K562 (cell line): Measurements from ENCODE around the gene PTCHD4. TPM values are rescaled to one million over a fixed set of nuclear protein-coding genes. Genes with fewer than 3 reads are reported as not detected.

Experiments used
- ATAC-seq: fragments of 200-7000 bp; cut with Tn5 transposase; 3 replicates; pipeline ENCODE4 v1.9.1; 2020; ENCODE audit warnings: moderate library complexity
- BruUV-seq: library from RNA; stranded (reverse); fragments of 400-500 nt; replicated peaks from 2 replicates; lab custom pipeline; 2021; lab: Mats Ljungman, UMichigan
- CTCF ChIA-PET: fragments of 300-600 bp; formaldehyde crosslinking; extraction: SDS; loops from one replicate; lab custom pipeline; 2021; ENCODE audit warnings: low intra/inter-chr PET ratio; lab: Yijun Ruan, JAX
- POLR2A ChIA-PET: fragments of 300-600, 350-650 bp; sonication (Branson Sonifier 250); formaldehyde crosslinking; extraction: SDS; loops from one replicate; lab custom pipeline; 2021; ENCODE audit warnings: antibody characterized with exemption, inconsistent platforms; lab: Yijun Ruan, JAX
- DNase-seq, 4 experiments: peaks; one replicate each; pipeline versions ENCODE4 v3.0.0 to v3.0.0-alpha.2; 2011 to 2018; ENCODE audit warnings: low spot score in 3 of 4, mixed read lengths in 3 of 4; ENCODE audit errors: extremely low read depth in 1 of 4
- FAIRE-seq: peaks from 2 replicates; lab custom pipeline; 2011; peaks lifted over from hg19 to GRCh38; lab: Jason Lieb, UNC
- H2AFZ ChIP-seq: 2 replicates; pipeline ENCODE4 v1.6.0; 2011; ENCODE audit warnings: low read depth, low read length, control low read depth, inconsistent platforms
- H3K27ac ChIP-seq: fragments of 200-600 bp; 3 replicates; pipeline ENCODE4 v1.8.0; 2011; ENCODE audit warnings: low read depth, mild to moderate bottlenecking, control low read depth, inconsistent platforms, low read length, moderate library complexity, mixed read lengths; ENCODE audit errors: extremely low read depth
- H3K27me3 ChIP-seq, 2 experiments: fragments of 300-600 bp in 1 of 2; 2 replicates in 1 of 2; 3 replicates in 1 of 2; pipeline versions ENCODE4 v1.6.0 to v1.8.0; 2011; ENCODE audit warnings: inconsistent platforms in 2 of 2, low read length in 2 of 2, mild to moderate bottlenecking in 1 of 2, mixed read lengths in 1 of 2, moderate library complexity in 1 of 2; ENCODE audit not compliant: control insufficient read depth in 2 of 2, insufficient read depth in 2 of 2
- H3K36me3 ChIP-seq: fragments of 300-600 bp; 3 replicates; pipeline ENCODE4 v1.8.0; 2011; ENCODE audit warnings: mild to moderate bottlenecking, low read length, inconsistent platforms; ENCODE audit not compliant: control insufficient read depth, insufficient read depth
- H3K4me1 ChIP-seq, 2 experiments: fragments of 200-600 bp in 1 of 2; replicated peaks in 1 of 2; 2 replicates in 1 of 2; 3 replicates in 1 of 2; pipeline versions ENCODE4 v1.5.1 to v1.8.0; 2011; ENCODE audit warnings: inconsistent platforms in 2 of 2, low read length in 2 of 2, mild to moderate bottlenecking in 1 of 2, mixed read lengths in 1 of 2, moderate library complexity in 1 of 2; ENCODE audit not compliant: control insufficient read depth in 2 of 2, insufficient read depth in 2 of 2
- H3K4me2 ChIP-seq: 2 replicates; pipeline ENCODE4 v1.6.1; 2011; ENCODE audit warnings: low read length, control low read depth, inconsistent platforms, mixed read lengths; ENCODE audit not compliant: insufficient read depth
- H3K4me3 ChIP-seq: fragments of 200-600 bp; sonication (generic), shearing (Covaris generic); 2 replicates; pipeline ENCODE4 v1.5.1; 2016; ENCODE audit warnings: control low read depth, inconsistent platforms
- H3K79me2 ChIP-seq: fragments of 200-600 bp; 3 replicates; pipeline ENCODE4 v1.8.0; 2011; ENCODE audit warnings: low read length, inconsistent platforms; ENCODE audit not compliant: control insufficient read depth, insufficient read depth
- H3K9ac ChIP-seq, 2 experiments: 2 replicates each; pipeline versions ENCODE4 v1.6.0 to v1.6.1; 2011; ENCODE audit warnings: low read depth in 2 of 2, low read length in 2 of 2, control low read depth in 1 of 2, inconsistent platforms in 1 of 2, mild to moderate bottlenecking in 1 of 2, mixed read lengths in 1 of 2; ENCODE audit not compliant: insufficient read depth in 1 of 2
- H3K9me1 ChIP-seq: one replicate; pipeline ENCODE4 v1.6.0; 2011; ENCODE audit warnings: inconsistent platforms, mild to moderate bottlenecking, low read length, moderate library complexity; ENCODE audit not compliant: control insufficient read depth, insufficient read depth
- H3K9me3 ChIP-seq: replicated peaks from 2 replicates; pipeline ENCODE4 v1.5.1; 2011; ENCODE audit warnings: low read depth, low read length, inconsistent platforms; ENCODE audit not compliant: control insufficient read depth, insufficient read depth
- H4K20me1 ChIP-seq: replicated peaks from 2 replicates; pipeline ENCODE4 v1.6.1; 2011; ENCODE audit warnings: low read length, inconsistent platforms, mixed read lengths; ENCODE audit not compliant: control insufficient read depth, insufficient read depth
- CHD4 ChIP-seq: fragments of 200-600 bp; sonication (generic); IDR thresholded peaks from 3 replicates; pipeline ENCODE4 v1.6.1; 2012; ENCODE audit warnings: low read depth, mild to moderate bottlenecking, mixed read lengths, low read length, inconsistent platforms; ENCODE audit not compliant: insufficient read depth, insufficient replicate concordance, poor library complexity, severe bottlenecking
- ELF1 ChIP-seq: fragments of 200-800 bp; sonication (Bioruptor generic); IDR thresholded peaks from 2 replicates; pipeline ENCODE4 v1.6.1; 2016; ENCODE audit warnings: missing genetic modification characterization, missing compliant biosample characterization
- FOXK2 ChIP-seq, 2 experiments: fragments of 450-650 bp; IDR thresholded peaks in 1 of 2; conservative IDR thresholded peaks in 1 of 2; 2 replicates each; pipeline ENCODE4 v1.6.1; 2016; ENCODE audit warnings: low read depth in 2 of 2, mild to moderate bottlenecking in 1 of 2
- FOXM1 ChIP-seq, 2 experiments: fragments of 450-650 bp in 1 of 2; sonication (generic) in 1 of 2; formaldehyde crosslinking in 1 of 2; IDR thresholded peaks; 2 replicates each; pipeline versions ENCODE4 v1.6.1 to v1.9.0; 2017 to 2022; ENCODE audit warnings: low read depth in 2 of 2, mild to moderate bottlenecking in 2 of 2, missing genetic modification reagents in 1 of 2, moderate library complexity in 1 of 2
- MED1 ChIP-seq: sonication (generic); formaldehyde crosslinking; IDR thresholded peaks from 2 replicates; pipeline ENCODE4 v1.8.1; 2023; ENCODE audit warnings: missing genetic modification reagents, borderline replicate concordance
- RBM25 ChIP-seq: fragments of 200-400 bp; formaldehyde crosslinking; IDR thresholded peaks from 2 replicates; pipeline ENCODE4 v1.6.1; 2018; ENCODE audit warnings: low read length, low read depth, moderate library complexity; ENCODE audit not compliant: severe bottlenecking
- TARDBP ChIP-seq: fragments of 450-650 bp; IDR thresholded peaks from 2 replicates; pipeline ENCODE4 v1.6.1; 2016
- TFAM ChIP-seq: fragments of 250-450 bp; sonication (Bioruptor Pico); conservative IDR thresholded peaks from 2 replicates; pipeline ENCODE4 v1.5.0; 2021; ENCODE audit warnings: mild to moderate bottlenecking, moderate library complexity
- WGBS: fragments of 100-300 bp; shearing (Covaris generic); methylation state at CpG from one replicate; pipeline ENCODE4 v1.1.6; 2016; ENCODE audit warnings: low coverage, mixed read lengths; ENCODE audit not compliant: insufficient coverage; ENCODE audit errors: missing lambda C conversion rate; 5-methylcytosine and 5-hydroxymethylcytosine counted together
- in situ Hi-C: fragments of 300-500 bp; cut with MboI; formaldehyde crosslinking; loops from 4 replicates; pipeline ENCODE4 v1.15.0; 2018; ENCODE audit warnings: inconsistent platforms, mixed read lengths
- intact Hi-C: fragments of 100-400 bp; cut with micrococcal nuclease; formaldehyde crosslinking; loops from 2 replicates; pipeline ENCODE4 v1.14.2; 2022
- polyA plus RNA-seq, 8 experiments: library from polyadenylated mRNA; depleted of rRNA in 4 of 8; stranded (reverse) in 5 of 8; unstranded in 3 of 8; fragments of >200 nt; fragmentation: Nextera tagmentation in 2 of 8; fragmentation: Illumina TruSeq in 1 of 8; extraction: Ambion mirVana in 2 of 8; extraction: Trizol in 1 of 8; gene quantifications; 2 replicates each; pipeline versions ENCODE4 v1.2.1 to v1.2.3, GENCODE V29; 2011 to 2014; ENCODE audit warnings: inconsistent platforms in 1 of 8, missing spikeins in 1 of 8
- total RNA-seq, 7 experiments: library from RNA; depleted of rRNA in 6 of 7; stranded (reverse); fragments of >200 nt in 6 of 7; fragmentation: Illumina TruSeq in 2 of 7; extraction: Trizol in 2 of 7; gene quantifications; 2 replicates each; pipeline versions ENCODE4 v1.2.1 to v1.2.3, GENCODE V29; 2011 to 2021; ENCODE audit warnings: low replicate concordance in 1 of 7

The PTCHD4 gene
- total and polyA plus RNA-seq, 9 of the 15 experiments (the other 6 are each of a cell fraction or from before 2014, with no cell fraction given): not detected

- no peaks in the 10 kb centered on the region for H3K9me3 ChIP-seq
- in situ Hi-C loops: no loop called here
- intact Hi-C loops: no loop called here
- no peak for FAIRE-seq
- BruUV-seq: no TSS peak
- H2AFZ ChIP-seq: no peak overlapping the region
- TF ChIP-seq MED1 (CRISPR knock-in tag) (no peak), TFAM (CRISPR knock-in tag) (no peak), FOXK2 (conservative IDR thresholded peaks at IDR 0.05 in 1 of 2, IDR thresholded peaks at IDR 0.05 in 1 of 2; ENCODE audit: low read depth in 2 of 2) (no peak), RBM25 (no peak), FOXM1 (IDR thresholded peaks at IDR 0.05; ENCODE audit: low read depth) (no peak), FOXM1 (CRISPR knock-in tag; IDR thresholded peaks at IDR 0.05; ENCODE audit: low read depth) (no peak), CHD4 (no peak), ELF1 (no peak), TARDBP (no peak)
- H3K79me2 ChIP-seq: no peaks in the 10 kb centered on the region
- no peaks in the 10 kb centered on the region for H3K4me1 ChIP-seq
- H3K9me1 ChIP-seq: no peaks in the 10 kb centered on the region
- no peak overlapping the region for H3K9ac ChIP-seq
- no peak for DNase-seq
- H3K27ac ChIP-seq: no peak overlapping the region
- no peak overlapping the region for H3K4me3 ChIP-seq
- POLR2A ChIA-PET: no interaction called here
- H3K4me2 ChIP-seq: no peak overlapping the region
- no peaks in the 10 kb centered on the region for H4K20me1 ChIP-seq
- no peak for ATAC-seq
- H3K27me3 ChIP-seq: no peaks in the 10 kb centered on the region
- WGBS: 0% methylated on average over 1 of the region's 1 CpG
- CTCF ChIA-PET: no interaction called here
- H3K36me3 ChIP-seq: no peaks in the 10 kb centered on the region
Measured at GRCh38 chr6:48086187-48086586, 24.8 kb downstream of the PTCHD4 start.
